Osteocyte (in vitro differentiated cells): ENCODE measurements around the gene PDCD1. TPM values are rescaled to one million over a fixed set of nuclear protein-coding genes. Genes with fewer than 3 reads are reported as not detected.
"Not testable (repeated sequence)": the region's sequence is repeated elsewhere in the genome, so short reads cannot be mapped to it uniquely, and the experiment has no call there.

Experiments
- DNase-seq: peaks from one replicate; pipeline ENCODE4 v3.0.0; 2021; ENCODE audit warnings: mixed read lengths; ENCODE audit not compliant: unreplicated experiment; ENCODE audit errors: extremely low spot score
- H3K27ac Mint-ChIP-seq: one replicate; pipeline ENCODE4 v1.8.0; 2021; ENCODE audit warnings: mild to moderate bottlenecking, mixed read lengths; ENCODE audit not compliant: unreplicated experiment
- H3K27me3 Mint-ChIP-seq: one replicate; pipeline ENCODE4 v1.8.0; 2021; ENCODE audit warnings: mixed read lengths; ENCODE audit not compliant: unreplicated experiment
- H3K36me3 Mint-ChIP-seq: one replicate; pipeline ENCODE4 v1.8.0; 2021; ENCODE audit warnings: mixed read lengths; ENCODE audit not compliant: unreplicated experiment
- H3K4me1 Mint-ChIP-seq: one replicate; pipeline ENCODE4 v1.8.0; 2021; ENCODE audit warnings: mixed read lengths; ENCODE audit not compliant: unreplicated experiment
- H3K4me3 Mint-ChIP-seq: one replicate; pipeline ENCODE4 v1.8.0; 2021; ENCODE audit warnings: mild to moderate bottlenecking, moderate library complexity, mixed read lengths; ENCODE audit not compliant: unreplicated experiment
- H3K9me3 Mint-ChIP-seq: one replicate; pipeline ENCODE4 v1.8.0; 2021; ENCODE audit warnings: mixed read lengths; ENCODE audit not compliant: unreplicated experiment
- total RNA-seq: library from RNA; stranded (reverse); gene quantifications from 2 replicates; pipeline ENCODE4 v1.2.1, GENCODE V29; 2021
- TF ChIP-seq, protein P1 (sequence below): fragments of 200-600 bp; sonication (generic); IDR thresholded peaks from 2 replicates; pipeline ENCODE4 v1.5.0; 2021; ENCODE audit warnings: antibody characterized with exemption, mild to moderate bottlenecking, moderate library complexity

Gene PDCD1
- total RNA-seq, 1 donor from 2014 or later: not detected

DNA sequence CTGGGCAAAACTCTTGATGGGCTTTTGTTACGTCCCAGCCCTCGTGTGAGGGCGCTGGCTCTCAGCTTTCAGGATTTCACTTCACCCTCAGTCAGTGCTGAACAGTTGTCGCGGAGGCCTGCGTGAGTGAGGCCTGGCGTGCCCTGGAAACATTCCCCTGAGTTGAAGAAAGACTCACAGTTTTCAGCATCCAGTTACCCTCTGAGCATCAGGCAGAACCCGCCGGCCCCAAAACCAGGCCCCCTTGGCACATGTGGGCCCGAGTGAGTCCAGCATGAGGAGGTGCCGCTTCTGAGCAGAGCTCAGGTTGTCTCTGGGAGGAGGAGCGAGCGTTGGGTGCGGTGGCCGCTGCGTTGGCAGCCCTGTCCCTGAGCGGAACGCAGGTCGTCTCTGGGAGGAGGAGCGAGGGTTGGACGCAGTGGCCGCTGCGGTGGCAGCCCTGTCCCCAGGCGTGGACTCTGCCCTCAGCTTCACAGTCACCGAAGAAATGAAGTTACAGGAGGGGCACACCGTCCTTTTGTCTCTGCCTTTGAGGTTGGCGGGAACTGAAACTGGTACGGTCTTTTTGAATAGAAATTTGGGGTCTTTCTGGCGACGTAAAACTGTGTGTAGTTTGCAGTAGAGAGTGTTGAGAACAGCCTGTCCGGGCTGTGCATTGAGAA lies 49.8 kb downstream of the PDCD1 start, which contains the start of gene NEU4:
Gene NEU4 (plus strand): TSS at position 473 of the 662 bp plus-strand sequence. CDS start 5,292 bp downstream, outside the sequence.
- TF ChIP-seq, protein P1, sequence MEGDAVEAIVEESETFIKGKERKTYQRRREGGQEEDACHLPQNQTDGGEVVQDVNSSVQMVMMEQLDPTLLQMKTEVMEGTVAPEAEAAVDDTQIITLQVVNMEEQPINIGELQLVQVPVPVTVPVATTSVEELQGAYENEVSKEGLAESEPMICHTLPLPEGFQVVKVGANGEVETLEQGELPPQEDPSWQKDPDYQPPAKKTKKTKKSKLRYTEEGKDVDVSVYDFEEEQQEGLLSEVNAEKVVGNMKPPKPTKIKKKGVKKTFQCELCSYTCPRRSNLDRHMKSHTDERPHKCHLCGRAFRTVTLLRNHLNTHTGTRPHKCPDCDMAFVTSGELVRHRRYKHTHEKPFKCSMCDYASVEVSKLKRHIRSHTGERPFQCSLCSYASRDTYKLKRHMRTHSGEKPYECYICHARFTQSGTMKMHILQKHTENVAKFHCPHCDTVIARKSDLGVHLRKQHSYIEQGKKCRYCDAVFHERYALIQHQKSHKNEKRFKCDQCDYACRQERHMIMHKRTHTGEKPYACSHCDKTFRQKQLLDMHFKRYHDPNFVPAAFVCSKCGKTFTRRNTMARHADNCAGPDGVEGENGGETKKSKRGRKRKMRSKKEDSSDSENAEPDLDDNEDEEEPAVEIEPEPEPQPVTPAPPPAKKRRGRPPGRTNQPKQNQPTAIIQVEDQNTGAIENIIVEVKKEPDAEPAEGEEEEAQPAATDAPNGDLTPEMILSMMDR: no peak
- DNase-seq: no peak
- H3K27ac Mint-ChIP-seq: no peak within 1 kb of the TSS
- no peaks in the 10 kb centered on the region for H3K27me3 Mint-ChIP-seq
- no peak within 1 kb of the TSS for H3K4me3 Mint-ChIP-seq
- H3K9me3 Mint-ChIP-seq: no peaks in the 10 kb centered on the region
- no peaks in the 10 kb centered on the region for H3K36me3 Mint-ChIP-seq
- no peaks in the 10 kb centered on the region for H3K4me1 Mint-ChIP-seq

DNA sequence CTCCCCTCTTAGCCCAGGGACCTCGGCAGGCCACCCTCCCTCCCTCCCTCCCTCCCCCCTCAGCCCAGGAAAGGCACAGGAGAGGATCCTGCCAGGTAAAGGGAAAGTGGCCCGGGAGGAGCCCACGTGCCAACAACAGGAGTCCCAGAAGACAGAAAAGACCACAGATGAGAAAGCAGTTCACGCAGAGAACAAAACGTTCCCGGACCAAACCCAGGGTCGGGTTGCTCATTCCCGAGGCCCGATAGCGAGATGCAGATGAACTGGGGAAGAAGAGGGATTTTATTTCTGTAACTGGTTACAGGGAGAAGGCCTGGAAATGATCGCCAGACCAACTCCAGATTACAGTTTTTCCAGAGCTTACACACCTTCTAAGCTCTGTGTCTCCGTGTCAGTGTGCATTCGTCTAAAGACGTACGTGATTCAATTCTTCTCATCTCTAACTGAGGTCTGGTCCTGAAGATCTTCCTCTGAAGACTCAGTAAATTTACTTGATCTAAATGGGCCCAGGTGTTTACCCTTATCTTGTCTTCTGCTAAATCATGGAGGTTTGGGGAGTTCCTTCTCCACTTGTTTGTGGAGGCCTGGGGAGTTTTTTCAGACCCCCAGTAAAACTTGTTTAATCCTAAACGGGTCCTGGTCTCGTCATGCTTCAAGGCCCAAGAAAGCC lies 50.5 kb downstream of the PDCD1 start:
- no peak overlapping the region for H3K27ac Mint-ChIP-seq
- TF ChIP-seq, protein P1: no peak
- H3K4me1 Mint-ChIP-seq: no peaks in the 10 kb centered on the region
- DNase-seq: no peak
- H3K4me3 Mint-ChIP-seq: no peak overlapping the region
- H3K36me3 Mint-ChIP-seq: no peaks in the 10 kb centered on the region
- H3K9me3 Mint-ChIP-seq: no peaks in the 10 kb centered on the region
- no peaks in the 10 kb centered on the region for H3K27me3 Mint-ChIP-seq

DNA sequence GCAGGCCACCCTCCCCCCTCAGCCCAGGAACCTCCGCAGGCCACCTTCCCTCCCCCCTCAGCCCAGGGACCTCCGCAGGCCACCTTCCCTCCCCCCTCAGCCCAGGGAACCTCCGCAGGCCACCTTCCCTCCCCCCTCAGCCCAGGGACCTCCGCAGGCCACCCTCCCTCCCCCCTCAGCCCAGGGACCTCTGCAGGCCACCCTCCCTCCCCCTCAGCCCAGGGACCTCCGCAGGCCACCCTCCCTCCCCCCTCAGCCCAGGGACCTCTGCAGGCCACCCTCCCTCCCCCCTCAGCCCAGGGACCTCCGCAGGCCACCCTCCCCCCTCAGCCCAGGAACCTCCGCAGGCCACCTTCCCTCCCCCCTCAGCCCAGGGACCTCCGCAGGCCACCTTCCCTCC lies 52.5 kb downstream of the PDCD1 start:
- not testable (repeated sequence) for DNase-seq, H3K27ac Mint-ChIP-seq, H3K9me3 Mint-ChIP-seq, H3K4me1 Mint-ChIP-seq, H3K27me3 Mint-ChIP-seq, H3K36me3 Mint-ChIP-seq, H3K4me3 Mint-ChIP-seq

GRCh38 chr2:241804326-241805229 lies 54.1 kb downstream of the PDCD1 start:
- no peak for DNase-seq
- no peaks in the 10 kb centered on the region for H3K9me3 Mint-ChIP-seq
- no peaks in the 10 kb centered on the region for H3K36me3 Mint-ChIP-seq
- TF ChIP-seq, protein P1: no peak
- no peak overlapping the region for H3K27ac Mint-ChIP-seq
- no peaks in the 10 kb centered on the region for H3K27me3 Mint-ChIP-seq
- H3K4me3 Mint-ChIP-seq: no peak overlapping the region
- no peaks in the 10 kb centered on the region for H3K4me1 Mint-ChIP-seq

DNA sequence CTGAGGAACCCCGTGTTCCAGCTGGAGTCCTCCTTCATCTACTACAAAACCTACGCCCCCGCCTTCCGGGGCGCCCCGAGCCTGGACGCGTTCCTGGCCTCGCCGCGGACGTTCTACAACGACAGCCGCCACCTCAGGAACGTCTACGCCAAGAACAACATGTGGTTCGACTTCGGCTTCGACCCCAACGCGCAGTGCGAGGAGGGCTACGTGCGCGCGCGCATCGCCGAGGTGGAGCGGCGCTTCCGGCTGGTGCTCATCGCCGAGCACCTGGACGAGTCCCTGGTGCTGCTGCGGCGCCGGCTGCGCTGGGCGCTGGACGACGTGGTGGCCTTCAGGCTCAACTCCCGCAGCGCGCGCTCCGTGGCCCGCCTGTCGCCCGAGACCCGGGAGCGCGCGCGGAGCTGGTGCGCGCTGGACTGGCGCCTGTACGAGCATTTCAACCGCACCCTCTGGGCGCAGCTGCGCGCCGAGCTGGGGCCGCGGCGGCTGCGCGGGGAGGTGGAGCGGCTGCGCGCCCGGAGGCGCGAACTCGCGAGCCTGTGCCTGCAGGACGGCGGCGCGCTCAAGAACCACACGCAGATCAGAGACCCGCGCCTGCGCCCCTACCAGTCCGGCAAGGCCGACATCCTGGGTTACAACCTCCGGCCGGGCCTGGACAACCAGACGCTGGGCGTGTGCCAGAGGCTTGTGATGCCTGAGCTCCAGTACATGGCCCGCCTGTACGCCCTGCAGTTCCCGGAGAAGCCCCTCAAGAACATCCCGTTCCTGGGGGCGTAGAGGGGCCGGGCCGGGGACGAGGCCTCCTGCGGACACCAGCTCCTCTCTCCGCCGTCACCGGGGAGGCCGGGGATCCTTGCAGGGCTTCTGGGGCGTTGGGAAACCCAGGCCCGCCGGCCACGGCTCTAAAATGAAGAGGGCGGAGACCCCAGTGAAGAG lies 55.0 kb downstream of the PDCD1 start:
- Mint-ChIP-seq H3K27ac (no peak overlapping the region), H3K4me3 (no peak overlapping the region), H3K36me3 (no peaks in the 10 kb centered on the region), H3K4me1 (no peaks in the 10 kb centered on the region), H3K27me3 (no peaks in the 10 kb centered on the region), H3K9me3 (no peaks in the 10 kb centered on the region)
- DNase-seq: no peak
- TF ChIP-seq, protein P1: no peak
